Trophoblast cell (in vitro differentiated cells and primary cell): ENCODE results near the gene HOXA4.

Experiments used
- DNase-seq, 2 donors: peaks; one replicate each; pipeline ENCODE4 v3.0.0-alpha.2; 2016
- H2AFZ ChIP-seq: 2 replicates; pipeline ENCODE4 v1.6.1; 2013; ENCODE audit warnings: low read length, moderate library complexity, mild to moderate bottlenecking; ENCODE audit not compliant: insufficient read depth, poor library complexity
- H2AK5ac ChIP-seq: 2 replicates; pipeline ENCODE4 v1.6.1; 2013; ENCODE audit warnings: mild to moderate bottlenecking, low read length
- H2BK120ac ChIP-seq: 2 replicates; pipeline ENCODE4 v1.6.1; 2013; ENCODE audit warnings: low read length, mild to moderate bottlenecking, moderate library complexity; ENCODE audit not compliant: insufficient read depth, poor library complexity
- H2BK12ac ChIP-seq: 2 replicates; pipeline ENCODE4 v1.6.1; 2013; ENCODE audit warnings: mild to moderate bottlenecking, low read length, moderate library complexity
- H2BK5ac ChIP-seq: 2 replicates; pipeline ENCODE4 v1.6.1; 2013; ENCODE audit warnings: low read length, low read depth, moderate library complexity, mild to moderate bottlenecking; ENCODE audit not compliant: poor library complexity
- H3K14ac ChIP-seq: 2 replicates; pipeline ENCODE4 v1.6.1; 2013; ENCODE audit warnings: mild to moderate bottlenecking, low read length
- H3K18ac ChIP-seq: 2 replicates; pipeline ENCODE4 v1.6.1; 2013; ENCODE audit warnings: mild to moderate bottlenecking, low read length
- H3K23ac ChIP-seq: 2 replicates; pipeline ENCODE4 v1.6.1; 2013; ENCODE audit warnings: low read length
- H3K27ac ChIP-seq: 2 replicates; pipeline ENCODE4 v1.5.1; 2013; ENCODE audit warnings: low read depth, mild to moderate bottlenecking, inconsistent platforms, low read length, moderate library complexity
- H3K27me3 ChIP-seq: 2 replicates; pipeline ENCODE4 v1.6.1; 2013; ENCODE audit warnings: inconsistent platforms, mild to moderate bottlenecking, low read length, moderate library complexity; ENCODE audit not compliant: insufficient read depth
- H3K36me3 ChIP-seq, 2 experiments: 1 replicate in 1 of 2; 2 replicates in 1 of 2; pipeline ENCODE4 v1.6.1; 2013; ENCODE audit warnings: low read length in 2 of 2, mild to moderate bottlenecking in 2 of 2, moderate library complexity in 1 of 2; ENCODE audit not compliant: insufficient read depth in 2 of 2, control insufficient read depth in 1 of 2
- H3K4ac ChIP-seq: 2 replicates; pipeline ENCODE4 v1.6.1; 2013; ENCODE audit warnings: low read depth, mild to moderate bottlenecking, low read length, moderate library complexity
- H3K4me1 ChIP-seq, 2 experiments: 1 replicate in 1 of 2; 2 replicates in 1 of 2; pipeline ENCODE4 v1.6.1; 2013; ENCODE audit warnings: low read length in 2 of 2, mild to moderate bottlenecking in 2 of 2, moderate library complexity in 1 of 2; ENCODE audit not compliant: insufficient read depth in 2 of 2, control insufficient read depth in 1 of 2
- H3K4me2 ChIP-seq: 2 replicates; pipeline ENCODE4 v1.6.1; 2013; ENCODE audit warnings: inconsistent platforms, mild to moderate bottlenecking, low read length, moderate library complexity
- H3K4me3 ChIP-seq: 2 replicates; pipeline ENCODE4 v1.5.1; 2013; ENCODE audit warnings: mild to moderate bottlenecking, low read depth, low read length, inconsistent platforms
- H3K79me1 ChIP-seq: one replicate; pipeline ENCODE4 v1.6.1; 2013; ENCODE audit warnings: low read length
- H3K79me2 ChIP-seq: 2 replicates; pipeline ENCODE4 v1.6.1; 2013; ENCODE audit warnings: low read length, mild to moderate bottlenecking; ENCODE audit not compliant: control insufficient read depth, insufficient read depth, poor library complexity
- H3K9ac ChIP-seq: 2 replicates; pipeline ENCODE4 v1.6.1; 2013; ENCODE audit warnings: mild to moderate bottlenecking, low read length
- H3K9me3 ChIP-seq: 2 replicates; pipeline ENCODE4 v1.6.1; 2013; ENCODE audit warnings: low read depth, mild to moderate bottlenecking, control low read depth, inconsistent platforms, low read length; ENCODE audit not compliant: insufficient read depth
- H4K12ac ChIP-seq: 2 replicates; pipeline ENCODE4 v1.6.1; 2013; ENCODE audit warnings: low read depth, mild to moderate bottlenecking, low read length, moderate library complexity
- H4K8ac ChIP-seq: 2 replicates; pipeline ENCODE4 v1.6.1; 2013; ENCODE audit warnings: low read depth, mild to moderate bottlenecking, low read length, moderate library complexity
- H4K91ac ChIP-seq: one replicate; pipeline ENCODE4 v1.6.1; 2013; ENCODE audit warnings: low read depth, mild to moderate bottlenecking, low read length, moderate library complexity
- WGBS: extraction: QIAGEN DNeasy Blood & Tissue Kit; methylation state at CpG from one replicate; pipeline ENCODE4 v1.1.7; 2013; ENCODE audit warnings: missing lambda C conversion rate; ENCODE audit not compliant: insufficient read length, insufficient coverage; ENCODE audit errors: extremely low coverage; 5-methylcytosine and 5-hydroxymethylcytosine counted together

The HOXA4 gene

GRCh38 chr7:27091941-27092818, 38.4 kb downstream of the HOXA4 start:
- Histone ChIP-seq H3K4me3 (no peak overlapping the region), H3K18ac (no peak overlapping the region), H3K23ac (no peak overlapping the region), H3K79me1 (no peaks in the 10 kb centered on the region), H2AFZ (no peak overlapping the region), H3K27ac (no peak overlapping the region), H3K4me1 (peaks cover 4 to 10% of the 10 kb centered on the region in 2 experiments), H4K91ac (no peak overlapping the region), H4K8ac (no peak overlapping the region), H3K36me3 (no peaks in the 10 kb centered on the region), H3K79me2 (no peaks in the 10 kb centered on the region), H4K12ac (no peak overlapping the region), H3K27me3 (peaks cover 79% of the 10 kb centered on the region), H2AK5ac (no peak overlapping the region), H3K9ac (no peak overlapping the region), H3K14ac (no peak overlapping the region), H3K9me3 (peaks cover 17% of the 10 kb centered on the region), H2BK12ac (no peak overlapping the region), H3K4me2 (no peak overlapping the region), H2BK120ac (no peak overlapping the region), H2BK5ac (no peak overlapping the region), H3K4ac (no peak overlapping the region)
- DNase-seq = no peak
- no CpG with 5 or more reads among the region's 9 CpGs for WGBS

GRCh38 chr7:27091105-27091504, 39.5 kb downstream of the HOXA4 start:
- Histone ChIP-seq H3K79me1 (no peaks in the 10 kb centered on the region), H4K12ac (no peak overlapping the region), H3K18ac (no peak overlapping the region), H3K14ac (no peak overlapping the region), H2AFZ (no peak overlapping the region), H3K4me3 (no peak overlapping the region), H3K4me1 (peaks cover 0 to 3% of the 10 kb centered on the region in 2 experiments), H2BK5ac (no peak overlapping the region), H2BK120ac (no peak overlapping the region), H2BK12ac (no peak overlapping the region), H4K91ac (no peak overlapping the region), H3K9ac (no peak overlapping the region), H3K79me2 (no peaks in the 10 kb centered on the region), H3K36me3 (no peaks in the 10 kb centered on the region), H3K4ac (no peak overlapping the region), H3K27me3 (peaks cover 68% of the 10 kb centered on the region), H3K4me2 (no peak overlapping the region), H4K8ac (no peak overlapping the region), H3K9me3 (peaks cover 15% of the 10 kb centered on the region), H3K23ac (no peak overlapping the region), H2AK5ac (no peak overlapping the region), H3K27ac (no peak overlapping the region)
- WGBS = no CpG with 5 or more reads among the region's 3 CpGs
- no peak for DNase-seq

- Histone ChIP-seq H2BK12ac (no peak overlapping the region), H3K18ac (no peak overlapping the region), H3K4ac (no peak overlapping the region), H3K9ac (no peak overlapping the region), H3K4me1 (no peaks in the 10 kb centered on the region), H2BK120ac (no peak overlapping the region), H3K27me3 (peaks cover 45% of the 10 kb centered on the region), H3K79me1 (no peaks in the 10 kb centered on the region), H2AFZ (no peak overlapping the region), H3K4me2 (no peak overlapping the region), H4K12ac (no peak overlapping the region), H3K4me3 (no peak overlapping the region), H2AK5ac (no peak overlapping the region), H3K14ac (no peak overlapping the region), H4K8ac (no peak overlapping the region), H3K27ac (no peak overlapping the region), H3K9me3 (peaks cover 8% of the 10 kb centered on the region), H4K91ac (no peak overlapping the region), H3K36me3 (no peaks in the 10 kb centered on the region), H2BK5ac (no peak overlapping the region), H3K79me2 (no peaks in the 10 kb centered on the region), H3K23ac (no peak overlapping the region)
- DNase-seq = no peak
- WGBS = no CpG with 5 or more reads among the region's 68 CpGs
These were observed 42.3 kb downstream of the HOXA4 start for GRCh38 chr7:27088002-27088922.

- Histone ChIP-seq H3K14ac (no peak overlapping the region), H3K36me3 (no peaks in the 10 kb centered on the region), H3K18ac (no peak overlapping the region), H3K4me2 (no peak overlapping the region), H3K9ac (no peak overlapping the region), H4K12ac (no peak overlapping the region), H2BK5ac (no peak overlapping the region), H3K79me1 (no peaks in the 10 kb centered on the region), H2BK120ac (no peak overlapping the region), H3K4me3 (no peak overlapping the region), H3K23ac (no peak overlapping the region), H4K91ac (no peak overlapping the region), H3K27me3 (peaks cover 13% of the 10 kb centered on the region), H2AK5ac (no peak overlapping the region), H3K4ac (no peak overlapping the region), H4K8ac (no peak overlapping the region), H3K4me1 (peaks cover 2 to 6% of the 10 kb centered on the region in 2 experiments), H2BK12ac (no peak overlapping the region), H3K79me2 (no peaks in the 10 kb centered on the region), H3K27ac (no peak overlapping the region), H3K9me3 (peaks cover 8% of the 10 kb centered on the region), H2AFZ (no peak overlapping the region)
- DNase-seq = no peak
- WGBS = no CpG with 5 or more reads among the region's 2 CpGs
These were observed 46.9 kb downstream of the HOXA4 start for GRCh38 chr7:27083646-27084045.
